Measurements from ENCODE around the gene KIF25.

- TF ChIP-seq YY1 (IDR thresholded peaks at IDR 0.05; ENCODE audit: insufficient read depth, insufficient read length) = no peak
- TF ChIP-seq SUZ12 (IDR thresholded peaks at IDR 0.05; ENCODE audit: extremely low read depth, insufficient read depth, insufficient read length) = no peak
Measured at GRCh38 chr6:168035661-168036545, 38.4 kb downstream of the KIF25 start.

Data from NT2/D1 (cell line).